HepG2 (cell line): ENCODE results near the gene ADAMTS2. TPM values are rescaled to one million over a fixed set of nuclear protein-coding genes. Genes with fewer than 3 reads are reported as not detected.

Experiments used
- ATAC-seq: fragments of 200-7000 bp; cut with Tn5 transposase; 3 replicates; pipeline ENCODE4 v1.9.1; 2020; ENCODE audit warnings: mild to moderate bottlenecking, moderate library complexity
- BruUV-seq: library from RNA; stranded (reverse); fragments of 400-500 nt; replicated peaks from 2 replicates; lab custom pipeline; 2021; lab: Mats Ljungman, UMichigan
- CTCF ChIA-PET: fragments of 300-600 bp; formaldehyde crosslinking; extraction: SDS; loops from one replicate; lab custom pipeline; 2021; ENCODE audit warnings: low total read pairs, inconsistent platforms, low intra/inter-chr PET ratio; lab: Yijun Ruan, JAX
- POLR2A ChIA-PET: fragments of 350-600 bp; sonication (Branson Sonifier 250); formaldehyde crosslinking; loops from one replicate; lab custom pipeline; 2020; ENCODE audit warnings: antibody characterized with exemption, inconsistent platforms; lab: Yijun Ruan, JAX
- DNase-seq: peaks from one replicate; pipeline ENCODE4 v3.0.0-alpha.2; 2015; ENCODE audit warnings: low spot score
- FAIRE-seq: peaks from 3 replicates; lab custom pipeline; 2011; peaks lifted over from hg19 to GRCh38; lab: Jason Lieb, UNC
- H2AFZ ChIP-seq: one replicate; pipeline ENCODE4 v1.6.1; 2011; ENCODE audit warnings: low read length, inconsistent platforms
- H3K27ac ChIP-seq: fragments of 300-600 bp; 3 replicates; pipeline ENCODE4 v1.8.0; 2011; ENCODE audit warnings: mixed run types, mild to moderate bottlenecking, mixed read lengths, low read length, inconsistent platforms; ENCODE audit not compliant: insufficient read depth; ENCODE audit errors: extremely low read length
- H3K27me3 ChIP-seq, 2 experiments: fragments of 200-600 bp in 1 of 2; 2 replicates in 1 of 2; 3 replicates in 1 of 2; pipeline versions ENCODE4 v1.6.0 to v1.8.0; 2011; ENCODE audit warnings: low read length in 2 of 2, mild to moderate bottlenecking in 2 of 2, moderate library complexity in 2 of 2, inconsistent platforms in 1 of 2; ENCODE audit not compliant: insufficient read depth in 2 of 2, control insufficient read depth in 1 of 2
- H3K36me3 ChIP-seq, 2 experiments: fragments of 200-600 bp in 1 of 2; replicated peaks in 1 of 2; 2 replicates in 1 of 2; 3 replicates in 1 of 2; pipeline versions ENCODE4 v1.5.1 to v1.8.0; 2011; ENCODE audit warnings: low read length in 2 of 2, inconsistent platforms in 1 of 2; ENCODE audit not compliant: insufficient read depth in 2 of 2, control insufficient read depth in 1 of 2
- H3K4me1 ChIP-seq: 2 replicates; pipeline ENCODE4 v1.5.1; 2012; ENCODE audit warnings: low read length, inconsistent platforms; ENCODE audit not compliant: insufficient read depth
- H3K4me2 ChIP-seq: 2 replicates; pipeline ENCODE4 v1.6.0; 2011; ENCODE audit warnings: low read depth, low read length, inconsistent platforms
- H3K4me3 ChIP-seq, 3 experiments: fragments of 200-600 bp in 1 of 3; sonication (generic), shearing (Covaris generic) in 1 of 3; replicated peaks in 1 of 3; 2 replicates each; pipeline ENCODE4 v1.5.1; 2011 to 2016; ENCODE audit warnings: low read length in 3 of 3, inconsistent platforms in 2 of 3, low read depth in 2 of 3, mild to moderate bottlenecking in 2 of 3, control low read depth in 1 of 3, mixed read lengths in 1 of 3; ENCODE audit not compliant: insufficient read depth in 1 of 3
- H3K79me2 ChIP-seq: one replicate; pipeline ENCODE4 v1.6.1; 2011; ENCODE audit warnings: low read length, inconsistent platforms; ENCODE audit not compliant: insufficient read depth
- H3K9ac ChIP-seq: 2 replicates; pipeline ENCODE4 v1.6.0; 2011; ENCODE audit warnings: mild to moderate bottlenecking, low read depth, low read length, inconsistent platforms; ENCODE audit not compliant: insufficient read depth
- H3K9me3 ChIP-seq: 2 replicates; pipeline ENCODE4 v1.5.1; 2012; ENCODE audit warnings: mild to moderate bottlenecking, low read length
- H4K20me1 ChIP-seq: 2 replicates; pipeline ENCODE4 v1.6.0; 2011; ENCODE audit warnings: inconsistent platforms, mild to moderate bottlenecking, low read length, moderate library complexity; ENCODE audit not compliant: insufficient read depth
- CAMTA2 ChIP-seq: sonication (generic); formaldehyde crosslinking; IDR thresholded peaks from 2 replicates; pipeline ENCODE4 v1.4.0; 2020; ENCODE audit warnings: mild to moderate bottlenecking, missing genetic modification reagents, borderline replicate concordance
- HNRNPLL ChIP-seq: fragments of 200-400 bp; formaldehyde crosslinking; IDR thresholded peaks from 2 replicates; pipeline ENCODE4 v1.6.1; 2017; ENCODE audit warnings: mild to moderate bottlenecking, low read depth, low read length; ENCODE audit not compliant: poor library complexity, severe bottlenecking
- WGBS: methylation state at CpG from one replicate; pipeline ENCODE4 v1.1.6; 2017; ENCODE audit warnings: low lambda C conversion rate; 5-methylcytosine and 5-hydroxymethylcytosine counted together
- in situ Hi-C: cut with HindIII; loops from 2 replicates; pipeline ENCODE4 v1.10.0; 2017; ENCODE audit warnings: low pct_unique_long_range_greater_than_20kb; ENCODE audit not compliant: extremely low pct_ligation_motif_present
- intact Hi-C: fragments of 100-400 bp; cut with micrococcal nuclease; formaldehyde crosslinking; loops from one replicate; pipeline ENCODE4 v1.10.0; 2022; ENCODE audit not compliant: unreplicated experiment
- polyA plus RNA-seq, 8 experiments: library from polyadenylated mRNA; depleted of rRNA in 3 of 8; stranded (reverse) in 7 of 8; unstranded in 1 of 8; fragments of >200 nt; fragmentation: Illumina TruSeq in 4 of 8; extraction: Trizol in 4 of 8; gene quantifications; 2 replicates each; pipeline versions ENCODE4 v1.2.1 to v1.2.3, GENCODE V29; 2011 to 2016; ENCODE audit warnings: low read depth in 4 of 8, missing spikeins in 1 of 8, mixed read lengths in 1 of 8; ENCODE audit not compliant: insufficient read depth in 1 of 8
- total RNA-seq, 5 experiments: library from RNA; depleted of rRNA; stranded (reverse); fragments of >200 nt; fragmentation: Illumina TruSeq; extraction: Trizol; gene quantifications; 2 replicates each; pipeline ENCODE4 v1.2.3, GENCODE V29; 2016; ENCODE audit warnings: low read depth in 1 of 5
- TF ChIP-seq, protein P1 (sequence below): sonication (generic); formaldehyde crosslinking; IDR thresholded peaks from 2 replicates; pipeline ENCODE4 v1.9.0; 2021; ENCODE audit warnings: missing genetic modification reagents, mild to moderate bottlenecking, borderline replicate concordance

The ADAMTS2 gene
- total and polyA plus RNA-seq, 2 of the 13 experiments (the other 11 are each of a cell fraction or from before 2014, with no cell fraction given), result 0.24 to 3.5 TPM

DNA sequence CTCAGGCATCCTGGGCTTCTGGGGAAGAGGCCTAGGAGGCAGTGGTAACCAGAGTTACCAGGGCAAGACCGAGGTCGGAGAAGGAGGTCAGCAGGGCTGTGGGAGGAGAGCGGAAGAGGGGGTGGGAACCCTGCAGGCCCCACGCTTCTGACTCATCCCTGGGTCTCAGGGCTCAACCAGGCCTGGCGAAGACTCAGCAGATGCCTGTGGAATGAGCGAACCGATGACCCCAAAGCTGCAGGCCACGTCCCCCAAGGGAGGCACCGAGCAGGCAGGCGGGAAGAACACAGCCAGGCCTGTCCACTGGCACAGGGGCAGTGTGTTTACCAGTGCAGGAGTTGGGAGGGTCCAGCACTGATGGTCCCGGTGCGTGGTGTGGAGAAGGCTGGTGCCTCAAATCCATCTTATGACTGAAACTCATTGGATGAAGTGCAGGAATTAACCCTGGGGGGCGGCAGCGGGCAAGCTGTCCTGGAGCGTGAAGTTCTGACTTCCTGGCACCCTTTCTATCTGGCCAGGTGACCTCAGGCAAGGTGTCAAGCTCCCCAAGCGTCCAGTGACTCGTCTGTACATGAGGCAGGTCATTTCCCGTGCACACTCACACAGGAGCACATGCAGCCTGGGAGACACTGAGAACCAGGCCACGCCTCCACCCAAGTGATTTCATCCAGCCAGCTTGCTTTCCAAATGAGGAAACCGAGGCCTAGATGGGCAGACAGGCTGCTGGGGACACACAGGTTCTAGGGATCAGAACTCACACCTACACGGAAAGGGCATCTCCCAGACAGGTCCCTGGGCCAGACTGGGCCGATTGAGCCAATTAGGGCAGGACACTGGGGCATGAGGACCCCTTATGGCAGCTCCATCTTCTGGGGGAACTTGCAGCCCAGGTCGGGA is 69.1 kb downstream of the ADAMTS2 start (continued):
- TF ChIP-seq, protein P1, sequence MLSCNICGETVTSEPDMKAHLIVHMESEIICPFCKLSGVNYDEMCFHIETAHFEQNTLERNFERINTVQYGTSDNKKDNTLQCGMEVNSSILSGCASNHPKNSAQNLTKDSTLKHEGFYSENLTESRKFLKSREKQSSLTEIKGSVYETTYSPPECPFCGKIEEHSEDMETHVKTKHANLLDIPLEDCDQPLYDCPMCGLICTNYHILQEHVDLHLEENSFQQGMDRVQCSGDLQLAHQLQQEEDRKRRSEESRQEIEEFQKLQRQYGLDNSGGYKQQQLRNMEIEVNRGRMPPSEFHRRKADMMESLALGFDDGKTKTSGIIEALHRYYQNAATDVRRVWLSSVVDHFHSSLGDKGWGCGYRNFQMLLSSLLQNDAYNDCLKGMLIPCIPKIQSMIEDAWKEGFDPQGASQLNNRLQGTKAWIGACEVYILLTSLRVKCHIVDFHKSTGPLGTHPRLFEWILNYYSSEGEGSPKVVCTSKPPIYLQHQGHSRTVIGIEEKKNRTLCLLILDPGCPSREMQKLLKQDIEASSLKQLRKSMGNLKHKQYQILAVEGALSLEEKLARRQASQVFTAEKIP, result no peak
- TF ChIP-seq, all 625 proteins: peak for 4

DNA sequence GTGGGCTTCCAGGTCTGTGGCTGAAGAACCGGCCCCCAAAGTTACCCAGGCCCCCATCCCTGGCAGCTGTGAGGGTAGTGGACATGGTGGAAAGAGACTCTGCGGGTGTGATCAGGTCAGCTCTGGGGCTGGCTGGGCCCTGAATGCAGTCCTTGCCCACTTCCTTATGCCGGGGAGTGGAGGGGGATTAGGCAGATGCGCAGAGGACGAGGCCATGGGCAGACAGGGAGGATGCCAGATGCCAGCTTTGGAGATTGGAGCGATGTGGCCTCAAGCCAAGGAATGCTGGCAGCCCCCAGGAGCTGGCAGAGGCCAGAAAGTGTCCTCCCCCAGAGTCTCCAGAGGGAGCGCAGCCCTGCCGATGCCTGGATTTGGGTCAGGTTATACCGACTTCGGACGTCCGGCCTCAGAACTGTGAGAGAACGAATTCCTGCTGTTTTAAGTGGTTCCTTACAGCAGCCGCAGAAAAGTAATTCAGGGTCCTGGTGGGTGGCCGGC is 69.8 kb downstream of the ADAMTS2 start:
- H2AFZ ChIP-seq, result no peak overlapping the region
- intact Hi-C loops, result loop anchor here (5.0 kb wide), 1 partner anchor 217 kb away; no protein-coding TSS in a partner anchor
- H3K4me3 ChIP-seq, result no peak overlapping the region
- no peaks in the 10 kb centered on the region for H3K36me3 ChIP-seq
- POLR2A ChIA-PET, result no interaction called here
- H3K79me2 ChIP-seq, result no peaks in the 10 kb centered on the region
- WGBS, result 77% methylated on average over 12 of the region's 15 CpGs
- DNase-seq (no peak), FAIRE-seq (no peak), ATAC-seq (no peak)
- peaks cover 22% of the 10 kb centered on the region for H3K4me1 ChIP-seq
- no peak overlapping the region for H3K4me2 ChIP-seq
- no peaks in the 10 kb centered on the region for H4K20me1 ChIP-seq
- no TSS peak for BruUV-seq
- H3K27me3 ChIP-seq, result no peaks in the 10 kb centered on the region; a peak in 1 of 5 replicates
- in situ Hi-C loops, result no loop called here
- H3K9me3 ChIP-seq, result no peaks in the 10 kb centered on the region
- no peak overlapping the region for H3K9ac ChIP-seq
- no peak overlapping the region for H3K27ac ChIP-seq
- TF ChIP-seq HNRNPLL (peak; percentile 2), CAMTA2 (CRISPR knock-in tag) (no peak)
- CTCF ChIA-PET, result interaction anchor here (1.1 kb wide), 1 partner anchor 109 kb away, joined by 3 read pairs; no protein-coding TSS in a partner anchor
